ENCODE measurements around the gene CENATAC. TPM values are rescaled to one million over a fixed set of nuclear protein-coding genes. Genes with fewer than 3 reads are reported as not detected.

The CENATAC gene
- total RNA-seq, 1 donor from 2014 or later: 31.6 TPM

- Mint-ChIP-seq H3K27ac (ENCODE audit: unreplicated experiment) (peak overlapping the region; percentile 99), H3K36me3 (ENCODE audit: unreplicated experiment) (peaks cover 30% of the 10 kb centered on the region), H3K9me3 (ENCODE audit: unreplicated experiment) (no peaks in the 10 kb centered on the region), H3K4me3 (ENCODE audit: unreplicated experiment) (peak overlapping the region; percentile 97), H3K4me1 (ENCODE audit: unreplicated experiment) (peaks cover 33% of the 10 kb centered on the region), H3K27me3 (ENCODE audit: unreplicated experiment) (no peaks in the 10 kb centered on the region)
- no peak for TF ChIP-seq CTCF (IDR thresholded peaks at IDR 0.05)
- no peak for DNase-seq (ENCODE audit: extremely low spot score, unreplicated experiment)
Measured at GRCh38 chr11:119019996-119020395, 22.1 kb downstream of the CENATAC start.

- Mint-ChIP-seq H3K4me3 (ENCODE audit: unreplicated experiment) (no peak overlapping the region), H3K9me3 (ENCODE audit: unreplicated experiment) (no peaks in the 10 kb centered on the region), H3K36me3 (ENCODE audit: unreplicated experiment) (peaks cover 21% of the 10 kb centered on the region), H3K27ac (ENCODE audit: unreplicated experiment) (peak overlapping the region; percentile 23), H3K4me1 (ENCODE audit: unreplicated experiment) (peaks cover 26% of the 10 kb centered on the region), H3K27me3 (ENCODE audit: unreplicated experiment) (no peaks in the 10 kb centered on the region)
- DNase-seq (ENCODE audit: extremely low spot score, unreplicated experiment): no peak
- TF ChIP-seq CTCF (IDR thresholded peaks at IDR 0.05): no peak
Measured at GRCh38 chr11:119021631-119022030, 23.7 kb downstream of the CENATAC start.

GRCh38 chr11:119023741-119024140 is 25.8 kb downstream of the CENATAC start:
- peaks cover 20% of the 10 kb centered on the region for H3K4me1 Mint-ChIP-seq (ENCODE audit: unreplicated experiment)
- no peak overlapping the region for H3K27ac Mint-ChIP-seq (ENCODE audit: unreplicated experiment)
- H3K27me3 Mint-ChIP-seq (ENCODE audit: unreplicated experiment): no peaks in the 10 kb centered on the region
- H3K36me3 Mint-ChIP-seq (ENCODE audit: unreplicated experiment): peaks cover 21% of the 10 kb centered on the region
- TF ChIP-seq CTCF (IDR thresholded peaks at IDR 0.05): no peak
- no peak for DNase-seq (ENCODE audit: extremely low spot score, unreplicated experiment)
- no peak overlapping the region for H3K4me3 Mint-ChIP-seq (ENCODE audit: unreplicated experiment)
- no peaks in the 10 kb centered on the region for H3K9me3 Mint-ChIP-seq (ENCODE audit: unreplicated experiment)

GRCh38 chr11:119024430-119025098 is 26.6 kb downstream of the CENATAC start:
- Mint-ChIP-seq H3K27me3 (ENCODE audit: unreplicated experiment) (no peaks in the 10 kb centered on the region), H3K4me3 (ENCODE audit: unreplicated experiment) (no peak overlapping the region), H3K9me3 (ENCODE audit: unreplicated experiment) (no peaks in the 10 kb centered on the region), H3K27ac (ENCODE audit: unreplicated experiment) (no peak overlapping the region), H3K36me3 (ENCODE audit: unreplicated experiment) (peaks cover 21% of the 10 kb centered on the region), H3K4me1 (ENCODE audit: unreplicated experiment) (peaks cover 27% of the 10 kb centered on the region)
- no peak for TF ChIP-seq CTCF (IDR thresholded peaks at IDR 0.05)
- DNase-seq (ENCODE audit: extremely low spot score, unreplicated experiment): no peak

GRCh38 chr11:119025099-119025473 is 27.1 kb downstream of the CENATAC start:
- peaks cover 18% of the 10 kb centered on the region for H3K36me3 Mint-ChIP-seq (ENCODE audit: unreplicated experiment)
- no peak for DNase-seq (ENCODE audit: extremely low spot score, unreplicated experiment)
- H3K4me1 Mint-ChIP-seq (ENCODE audit: unreplicated experiment): peaks cover 27% of the 10 kb centered on the region
- no peak overlapping the region for H3K27ac Mint-ChIP-seq (ENCODE audit: unreplicated experiment)
- no peaks in the 10 kb centered on the region for H3K9me3 Mint-ChIP-seq (ENCODE audit: unreplicated experiment)
- H3K27me3 Mint-ChIP-seq (ENCODE audit: unreplicated experiment): no peaks in the 10 kb centered on the region
- TF ChIP-seq CTCF (IDR thresholded peaks at IDR 0.05): no peak
- H3K4me3 Mint-ChIP-seq (ENCODE audit: unreplicated experiment): no peak overlapping the region

Data from osteocyte (in vitro differentiated cells).